GM19238 (cell line): ENCODE results near the gene CTBP2.
"Not testable (repeated sequence)": the region's sequence is repeated elsewhere in the genome, so short reads cannot be mapped to it uniquely, and the experiment has no call there.

Source experiments
- DNase-seq: peaks from one replicate; pipeline ENCODE4 v3.0.0; 2011; ENCODE audit warnings: low spot score; ENCODE audit not compliant: insufficient read length

CTBP2 gene

GRCh38 chr10:125064681-125065492 lies 95.5 kb downstream of the CTBP2 start:
- peak; percentile 68 for DNase-seq

GRCh38 chr10:125063256-125063925 lies 97.0 kb downstream of the CTBP2 start:
- no peak for DNase-seq

- DNase-seq: no peak
These were observed 97.5 kb downstream of the CTBP2 start for GRCh38 chr10:125062914-125063230.

GRCh38 chr10:125062227-125062913 lies 98.0 kb downstream of the CTBP2 start:
- DNase-seq: no peak

GRCh38 chr10:125061557-125062226 lies 98.7 kb downstream of the CTBP2 start:
- DNase-seq: no peak

GRCh38 chr10:125060826-125061556 lies 99.4 kb downstream of the CTBP2 start:
- DNase-seq: no peak

- no peak for DNase-seq
These were observed 99.9 kb downstream of the CTBP2 start for GRCh38 chr10:125060482-125060825.

- DNase-seq: no peak
These were observed 100.3 kb downstream of the CTBP2 start for GRCh38 chr10:125060026-125060425.

- not testable (repeated sequence) for DNase-seq
These were observed 101.0 kb downstream of the CTBP2 start for GRCh38 chr10:125059348-125059747.

- no peak for DNase-seq
These were observed 103.0 kb downstream of the CTBP2 start for GRCh38 chr10:125057158-125058001.

GRCh38 chr10:125056161-125057132 lies 103.9 kb downstream of the CTBP2 start:
- DNase-seq: no peak

GRCh38 chr10:125055446-125055845 lies 104.9 kb downstream of the CTBP2 start:
- no peak for DNase-seq

GRCh38 chr10:125054669-125055268 lies 105.6 kb downstream of the CTBP2 start:
- no peak for DNase-seq

GRCh38 chr10:125054216-125054615 lies 106.1 kb downstream of the CTBP2 start:
- no peak for DNase-seq

GRCh38 chr10:125052146-125052545 lies 108.2 kb downstream of the CTBP2 start:
- DNase-seq: no peak

GRCh38 chr10:125050383-125050782 lies 110.0 kb downstream of the CTBP2 start:
- no peak for DNase-seq

- DNase-seq: no peak
These were observed 111.0 kb downstream of the CTBP2 start for GRCh38 chr10:125049216-125049881.
